ENCODE measurements around the gene ZNF212.
"Not testable (repeated sequence)": the region's sequence is repeated elsewhere in the genome, so short reads cannot be mapped to it uniquely, and the experiment has no call there.

The ZNF212 gene

DNA sequence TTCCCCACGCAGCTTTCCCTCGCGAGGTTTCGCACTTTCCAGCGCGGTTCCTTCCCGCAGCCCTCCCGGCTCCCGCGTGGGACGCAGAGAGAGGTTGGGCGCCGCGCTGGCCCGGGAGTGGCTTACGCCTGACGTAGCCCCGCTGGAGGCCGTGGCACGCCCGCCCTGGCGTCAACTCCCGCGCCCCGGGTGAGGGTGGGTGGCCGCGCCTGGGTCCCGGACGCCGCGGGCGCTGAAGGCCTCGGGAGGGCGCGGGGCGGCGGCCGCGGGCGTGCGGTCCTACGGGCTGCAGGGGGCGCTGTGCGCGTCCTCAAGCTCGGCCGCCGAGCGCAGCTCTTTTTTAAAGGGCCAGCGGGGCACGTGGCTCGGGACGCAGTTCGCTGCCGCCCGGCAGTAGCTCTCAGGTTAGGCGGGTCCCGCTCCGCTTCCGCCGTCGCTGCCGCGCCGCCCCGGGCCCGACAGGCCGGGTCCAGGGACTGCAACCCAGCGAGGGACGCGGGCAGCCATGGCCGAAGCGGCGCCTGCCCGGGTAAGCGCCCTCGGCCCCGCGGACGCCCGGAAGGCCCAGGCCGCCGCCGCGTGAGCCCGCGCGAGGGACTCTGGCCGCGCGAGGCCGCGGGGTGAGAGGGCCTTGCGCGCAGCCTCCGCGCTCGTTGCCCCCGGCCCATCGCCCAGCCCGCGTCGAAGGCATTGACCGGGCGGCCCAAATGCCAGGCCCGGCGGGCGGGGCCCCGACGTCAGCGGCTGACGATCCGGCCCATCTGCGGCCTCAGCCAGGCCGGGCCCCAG, 22.6 kb downstream of the ZNF212 start, which contains the start of gene ZNF783:
Gene ZNF783, plus strand, starts transcription at position 368 of the 789 bp plus-strand sequence. Its CDS starts 138 bp downstream, at position 506.
- TF ChIP-seq EZH2phosphoT487 (IDR thresholded peaks at IDR 0.05; ENCODE audit: borderline replicate concordance), result no peak
- TF ChIP-seq, protein P1, sequence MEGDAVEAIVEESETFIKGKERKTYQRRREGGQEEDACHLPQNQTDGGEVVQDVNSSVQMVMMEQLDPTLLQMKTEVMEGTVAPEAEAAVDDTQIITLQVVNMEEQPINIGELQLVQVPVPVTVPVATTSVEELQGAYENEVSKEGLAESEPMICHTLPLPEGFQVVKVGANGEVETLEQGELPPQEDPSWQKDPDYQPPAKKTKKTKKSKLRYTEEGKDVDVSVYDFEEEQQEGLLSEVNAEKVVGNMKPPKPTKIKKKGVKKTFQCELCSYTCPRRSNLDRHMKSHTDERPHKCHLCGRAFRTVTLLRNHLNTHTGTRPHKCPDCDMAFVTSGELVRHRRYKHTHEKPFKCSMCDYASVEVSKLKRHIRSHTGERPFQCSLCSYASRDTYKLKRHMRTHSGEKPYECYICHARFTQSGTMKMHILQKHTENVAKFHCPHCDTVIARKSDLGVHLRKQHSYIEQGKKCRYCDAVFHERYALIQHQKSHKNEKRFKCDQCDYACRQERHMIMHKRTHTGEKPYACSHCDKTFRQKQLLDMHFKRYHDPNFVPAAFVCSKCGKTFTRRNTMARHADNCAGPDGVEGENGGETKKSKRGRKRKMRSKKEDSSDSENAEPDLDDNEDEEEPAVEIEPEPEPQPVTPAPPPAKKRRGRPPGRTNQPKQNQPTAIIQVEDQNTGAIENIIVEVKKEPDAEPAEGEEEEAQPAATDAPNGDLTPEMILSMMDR (conservative IDR thresholded peaks at IDR 0.05; ENCODE audit: low read length), result peak; percentile 68
- H3K79me2 ChIP-seq (ENCODE audit: insufficient read depth, low read length), result no peaks in the 10 kb centered on the region
- peak within 1 kb of the TSS; percentile 77 for H3K9ac ChIP-seq (ENCODE audit: low read depth, low read length, poor library complexity, severe bottlenecking)
- H3K4me3 ChIP-seq (ENCODE audit: low read length, poor library complexity, severe bottlenecking), result peak within 1 kb of the TSS; percentile 80
- H4K20me1 ChIP-seq (ENCODE audit: insufficient read depth, low read length, poor library complexity, severe bottlenecking), result no peaks in the 10 kb centered on the region
- H3K9me3 ChIP-seq (ENCODE audit: insufficient read depth, low read depth, low read length), result no peaks in the 10 kb centered on the region
- peak within 1 kb of the TSS; percentile 97 for H2AFZ ChIP-seq (ENCODE audit: low read length)
- no peaks in the 10 kb centered on the region for H3K36me3 ChIP-seq (ENCODE audit: insufficient read depth, low read length)
- no peaks in the 10 kb centered on the region for H3F3A ChIP-seq (ENCODE audit: low read depth)
- peak within 1 kb of the TSS; percentile 76 for H3K4me2 ChIP-seq (ENCODE audit: low read depth, low read length, poor library complexity, severe bottlenecking)
- H3K4me1 ChIP-seq (ENCODE audit: insufficient read depth, low read length, poor library complexity, severe bottlenecking), result peaks cover 4% of the 10 kb centered on the region
- no peaks in the 10 kb centered on the region for H3K27me3 ChIP-seq (ENCODE audit: insufficient read depth, low read length, poor library complexity, severe bottlenecking)
- H3K9me2 ChIP-seq (replicated peaks; ENCODE audit: low read depth, low read length), result no peaks in the 10 kb centered on the region

GRCh38 chr7:149266451-149266850, 27.0 kb downstream of the ZNF212 start:
- TF ChIP-seq, protein P1 (conservative IDR thresholded peaks at IDR 0.05; ENCODE audit: low read length), result no peak
- TF ChIP-seq EZH2phosphoT487 (IDR thresholded peaks at IDR 0.05; ENCODE audit: borderline replicate concordance), result no peak
- no peaks in the 10 kb centered on the region for H3K9me2 ChIP-seq (replicated peaks; ENCODE audit: low read depth, low read length)
- H3K9me3 ChIP-seq (ENCODE audit: insufficient read depth, low read depth, low read length), result no peaks in the 10 kb centered on the region
- no peaks in the 10 kb centered on the region for H3K36me3 ChIP-seq (ENCODE audit: insufficient read depth, low read length)
- H2AFZ ChIP-seq (ENCODE audit: low read length), result no peak overlapping the region
- no peak overlapping the region for H3K9ac ChIP-seq (ENCODE audit: low read depth, low read length, poor library complexity, severe bottlenecking)
- no peaks in the 10 kb centered on the region for H4K20me1 ChIP-seq (ENCODE audit: insufficient read depth, low read length, poor library complexity, severe bottlenecking)
- no peaks in the 10 kb centered on the region for H3K79me2 ChIP-seq (ENCODE audit: insufficient read depth, low read length)
- H3K4me3 ChIP-seq (ENCODE audit: low read length, poor library complexity, severe bottlenecking), result no peak overlapping the region
- H3K27me3 ChIP-seq (ENCODE audit: insufficient read depth, low read length, poor library complexity, severe bottlenecking), result no peaks in the 10 kb centered on the region
- no peaks in the 10 kb centered on the region for H3F3A ChIP-seq (ENCODE audit: low read depth)
- peaks cover 3% of the 10 kb centered on the region for H3K4me1 ChIP-seq (ENCODE audit: insufficient read depth, low read length, poor library complexity, severe bottlenecking)
- H3K4me2 ChIP-seq (ENCODE audit: low read depth, low read length, poor library complexity, severe bottlenecking), result no peak overlapping the region

DNA sequence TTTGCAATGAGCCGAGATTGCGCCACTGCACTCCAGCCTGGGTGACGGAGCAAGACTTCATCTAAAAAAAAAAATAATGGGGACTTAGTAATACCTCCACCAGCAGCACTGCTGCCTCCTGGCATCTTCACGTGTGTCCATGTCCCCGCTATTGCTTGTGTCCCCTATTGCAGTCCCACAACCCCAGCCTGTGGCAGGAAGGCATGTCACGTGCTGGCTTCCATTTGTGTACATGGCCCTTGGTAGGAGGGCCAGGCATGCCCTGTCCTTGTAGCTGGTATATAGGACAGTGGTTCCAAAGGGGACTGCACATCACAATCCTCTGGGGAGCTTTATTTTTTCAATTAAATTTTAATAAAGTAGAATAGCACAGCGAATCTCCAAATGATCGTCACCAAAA, 28.3 kb downstream of the ZNF212 start:
- H2AFZ ChIP-seq (ENCODE audit: low read length), result no peak overlapping the region
- no peaks in the 10 kb centered on the region for H4K20me1 ChIP-seq (ENCODE audit: insufficient read depth, low read length, poor library complexity, severe bottlenecking)
- H3K4me3 ChIP-seq (ENCODE audit: low read length, poor library complexity, severe bottlenecking), result no peak overlapping the region
- TF ChIP-seq EZH2phosphoT487 (IDR thresholded peaks at IDR 0.05; ENCODE audit: borderline replicate concordance), result no peak
- TF ChIP-seq, protein P1 (conservative IDR thresholded peaks at IDR 0.05; ENCODE audit: low read length), result no peak
- H3K27me3 ChIP-seq (ENCODE audit: insufficient read depth, low read length, poor library complexity, severe bottlenecking), result no peaks in the 10 kb centered on the region
- no peak overlapping the region for H3K4me2 ChIP-seq (ENCODE audit: low read depth, low read length, poor library complexity, severe bottlenecking)
- no peaks in the 10 kb centered on the region for H3F3A ChIP-seq (ENCODE audit: low read depth)
- no peaks in the 10 kb centered on the region for H3K9me3 ChIP-seq (ENCODE audit: insufficient read depth, low read depth, low read length)
- no peaks in the 10 kb centered on the region for H3K36me3 ChIP-seq (ENCODE audit: insufficient read depth, low read length)
- H3K79me2 ChIP-seq (ENCODE audit: insufficient read depth, low read length), result no peaks in the 10 kb centered on the region
- no peaks in the 10 kb centered on the region for H3K4me1 ChIP-seq (ENCODE audit: insufficient read depth, low read length, poor library complexity, severe bottlenecking)
- H3K9ac ChIP-seq (ENCODE audit: low read depth, low read length, poor library complexity, severe bottlenecking), result no peak overlapping the region
- no peaks in the 10 kb centered on the region for H3K9me2 ChIP-seq (replicated peaks; ENCODE audit: low read depth, low read length)

GRCh38 chr7:149274424-149274823, 35.0 kb downstream of the ZNF212 start:
- H3F3A ChIP-seq (ENCODE audit: low read depth); H3K4me3 ChIP-seq (ENCODE audit: low read length, poor library complexity, severe bottlenecking); H3K4me2 ChIP-seq (ENCODE audit: low read depth, low read length, poor library complexity, severe bottlenecking); H3K9me2 ChIP-seq (replicated peaks; ENCODE audit: low read depth, low read length); H4K20me1 ChIP-seq (ENCODE audit: insufficient read depth, low read length, poor library complexity, severe bottlenecking); H2AFZ ChIP-seq (ENCODE audit: low read length); H3K9me3 ChIP-seq (ENCODE audit: insufficient read depth, low read depth, low read length); H3K27me3 ChIP-seq (ENCODE audit: insufficient read depth, low read length, poor library complexity, severe bottlenecking); H3K36me3 ChIP-seq (ENCODE audit: insufficient read depth, low read length); H3K9ac ChIP-seq (ENCODE audit: low read depth, low read length, poor library complexity, severe bottlenecking); H3K4me1 ChIP-seq (ENCODE audit: insufficient read depth, low read length, poor library complexity, severe bottlenecking); H3K79me2 ChIP-seq (ENCODE audit: insufficient read depth, low read length): not testable (repeated sequence)

All from Loucy (cell line).